Activated naive CD4-positive, alpha-beta T cell treated with anti-CD3 and anti-CD28 coated beads, Interleukin-2, amount 10 ng/mL, durations not matched to agents 7 days and 5 days (primary cell): ENCODE data around the gene RGS7.

ENCODE experiments used
- CTCF ChIA-PET: fragments of 350-600 bp; sonication (Branson Sonifier 250); formaldehyde crosslinking; loops from one replicate; lab custom pipeline; 2021; ENCODE audit warnings: antibody characterized with exemption; lab: Charles Lee
- DNase-seq: peaks from one replicate; pipeline ENCODE4 v3.0.0-alpha.2; 2020
- H3K27ac Mint-ChIP-seq: one replicate; pipeline ENCODE4 v1.8.0; 2021; ENCODE audit warnings: mild to moderate bottlenecking, moderate library complexity, mixed read lengths
- H3K27me3 Mint-ChIP-seq: one replicate; pipeline ENCODE4 v1.8.0; 2021; ENCODE audit warnings: mild to moderate bottlenecking, mixed read lengths
- H3K36me3 Mint-ChIP-seq: one replicate; pipeline ENCODE4 v1.8.0; 2021; ENCODE audit warnings: mixed read lengths
- H3K4me1 Mint-ChIP-seq: one replicate; pipeline ENCODE4 v1.8.0; 2021; ENCODE audit warnings: mixed read lengths
- H3K4me3 Mint-ChIP-seq: one replicate; pipeline ENCODE4 v1.8.0; 2021; ENCODE audit warnings: mild to moderate bottlenecking, moderate library complexity, mixed read lengths
- H3K9me3 Mint-ChIP-seq: one replicate; pipeline ENCODE4 v1.8.0; 2021; ENCODE audit warnings: mixed read lengths

Gene RGS7

GRCh38 chr1:241356187-241356518 is 852 bp downstream of the RGS7 start:
- Mint-ChIP-seq H3K9me3 (no peaks in the 10 kb centered on the region), H3K4me3 (peak overlapping the region; percentile 39), H3K27ac (no peak overlapping the region), H3K36me3 (no peaks in the 10 kb centered on the region), H3K27me3 (peaks cover 45% of the 10 kb centered on the region), H3K4me1 (peaks cover 6% of the 10 kb centered on the region)
- no peak for DNase-seq
- CTCF ChIA-PET, result no interaction called here

GRCh38 chr1:241355311-241356010 is 1.5 kb downstream of the RGS7 start:
- H3K27ac Mint-ChIP-seq, result no peak overlapping the region
- no peak overlapping the region for H3K4me3 Mint-ChIP-seq
- H3K27me3 Mint-ChIP-seq, result peaks cover 44% of the 10 kb centered on the region
- DNase-seq, result no peak
- CTCF ChIA-PET, result no interaction called here
- peaks cover 6% of the 10 kb centered on the region for H3K4me1 Mint-ChIP-seq
- H3K36me3 Mint-ChIP-seq, result no peaks in the 10 kb centered on the region
- H3K9me3 Mint-ChIP-seq, result no peaks in the 10 kb centered on the region

DNA sequence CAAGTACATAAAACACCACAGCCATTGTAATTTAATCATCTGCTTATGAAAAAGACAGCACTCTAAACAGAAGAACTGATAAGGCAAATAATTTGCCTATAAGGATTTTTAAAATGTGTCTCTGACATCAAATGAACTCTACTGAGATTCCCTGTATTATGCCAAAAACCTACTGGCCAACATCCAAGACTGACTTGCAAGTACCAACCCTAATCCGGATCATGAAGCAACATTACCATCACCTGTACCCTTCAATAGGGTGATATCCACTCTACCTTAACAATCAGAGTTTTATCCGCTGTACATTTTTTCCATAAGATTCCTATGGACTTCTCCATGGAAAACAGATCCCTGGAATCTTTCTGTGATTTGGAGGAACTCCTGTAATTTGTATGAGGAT is 4.6 kb downstream of the RGS7 start:
- no peak overlapping the region for H3K4me3 Mint-ChIP-seq
- no peaks in the 10 kb centered on the region for H3K36me3 Mint-ChIP-seq
- H3K27ac Mint-ChIP-seq, result no peak overlapping the region
- DNase-seq, result no peak
- H3K4me1 Mint-ChIP-seq, result peaks cover 3% of the 10 kb centered on the region
- no peaks in the 10 kb centered on the region for H3K9me3 Mint-ChIP-seq
- CTCF ChIA-PET, result no interaction called here
- H3K27me3 Mint-ChIP-seq, result peaks cover 21% of the 10 kb centered on the region

DNA sequence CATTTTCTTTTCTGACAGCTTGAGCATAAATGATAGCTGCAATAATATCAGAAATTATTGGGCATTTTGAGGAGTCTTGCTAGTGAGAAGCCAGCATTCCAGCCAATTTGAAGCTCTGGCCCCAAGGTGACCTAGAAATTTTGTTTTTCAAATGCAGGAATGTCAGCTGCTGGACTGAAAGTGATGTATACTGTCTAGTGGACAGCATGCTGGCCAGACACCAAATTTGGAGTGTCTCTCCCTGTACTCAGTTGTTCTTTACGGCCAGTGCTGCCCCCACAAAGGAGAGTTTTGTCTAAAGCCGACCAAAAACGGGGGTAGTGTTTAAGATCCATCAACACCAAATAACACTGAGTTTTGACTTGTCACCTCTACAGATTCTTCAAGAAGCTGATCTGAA is 5.2 kb downstream of the RGS7 start:
- Mint-ChIP-seq H3K4me1 (peaks cover 3% of the 10 kb centered on the region), H3K9me3 (no peaks in the 10 kb centered on the region), H3K27me3 (peaks cover 15% of the 10 kb centered on the region), H3K27ac (no peak overlapping the region), H3K4me3 (no peak overlapping the region), H3K36me3 (no peaks in the 10 kb centered on the region)
- CTCF ChIA-PET, result no interaction called here
- no peak for DNase-seq

GRCh38 chr1:241343956-241344355 is 13.0 kb downstream of the RGS7 start:
- Mint-ChIP-seq H3K4me1 (no peaks in the 10 kb centered on the region), H3K27ac (no peak overlapping the region), H3K27me3 (no peaks in the 10 kb centered on the region), H3K9me3 (no peaks in the 10 kb centered on the region), H3K4me3 (no peak overlapping the region), H3K36me3 (no peaks in the 10 kb centered on the region)
- no peak for DNase-seq
- CTCF ChIA-PET, result no interaction called here

- H3K36me3 Mint-ChIP-seq, result no peaks in the 10 kb centered on the region
- H3K27ac Mint-ChIP-seq, result no peak overlapping the region
- H3K4me1 Mint-ChIP-seq, result no peaks in the 10 kb centered on the region
- no peaks in the 10 kb centered on the region for H3K9me3 Mint-ChIP-seq
- H3K4me3 Mint-ChIP-seq, result no peak overlapping the region
- CTCF ChIA-PET, result no interaction called here
- DNase-seq, result no peak
- no peaks in the 10 kb centered on the region for H3K27me3 Mint-ChIP-seq
Observed at GRCh38 chr1:241336335-241336734, 20.7 kb downstream of the RGS7 start.

- Mint-ChIP-seq H3K27me3 (no peaks in the 10 kb centered on the region), H3K27ac (no peak overlapping the region), H3K9me3 (peaks cover 3% of the 10 kb centered on the region), H3K4me1 (no peaks in the 10 kb centered on the region), H3K4me3 (no peak overlapping the region), H3K36me3 (no peaks in the 10 kb centered on the region)
- DNase-seq, result no peak
- CTCF ChIA-PET, result no interaction called here
Observed at GRCh38 chr1:241332987-241333386, 24.0 kb downstream of the RGS7 start.

DNA sequence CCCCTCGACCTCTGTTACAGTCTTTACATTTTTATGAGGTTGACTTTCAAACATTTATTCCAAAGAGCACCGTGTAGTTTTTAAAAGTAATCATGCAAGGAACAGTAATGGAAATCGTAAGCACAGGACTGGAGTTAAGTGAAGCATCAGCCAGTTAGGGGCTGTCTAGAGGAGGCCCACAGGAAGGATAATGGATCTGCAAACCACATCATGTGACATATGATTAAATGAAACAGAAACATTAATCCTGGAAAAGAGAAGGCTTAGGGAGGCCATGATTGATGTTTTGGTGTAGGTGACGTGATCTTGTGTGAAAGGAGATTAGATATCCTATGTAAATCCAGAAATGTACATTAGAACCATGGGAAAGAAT is 25.0 kb downstream of the RGS7 start:
- H3K36me3 Mint-ChIP-seq, result no peaks in the 10 kb centered on the region
- CTCF ChIA-PET, result no interaction called here

GRCh38 chr1:241331328-241332036 is 25.5 kb downstream of the RGS7 start:
- H3K9me3 Mint-ChIP-seq, result peaks cover 3% of the 10 kb centered on the region
- H3K4me3 Mint-ChIP-seq, result no peak overlapping the region
- CTCF ChIA-PET, result no interaction called here
- no peaks in the 10 kb centered on the region for H3K4me1 Mint-ChIP-seq
- no peaks in the 10 kb centered on the region for H3K27me3 Mint-ChIP-seq
- no peak for DNase-seq
- H3K36me3 Mint-ChIP-seq, result no peaks in the 10 kb centered on the region
- no peak overlapping the region for H3K27ac Mint-ChIP-seq

More for the DNA sequence above, 25.0 kb downstream of the RGS7 start:
- Mint-ChIP-seq H3K27me3 (no peaks in the 10 kb centered on the region), H3K4me3 (no peak overlapping the region), H3K4me1 (no peaks in the 10 kb centered on the region), H3K27ac (no peak overlapping the region), H3K9me3 (peaks cover 3% of the 10 kb centered on the region)
- DNase-seq, result no peak

DNA sequence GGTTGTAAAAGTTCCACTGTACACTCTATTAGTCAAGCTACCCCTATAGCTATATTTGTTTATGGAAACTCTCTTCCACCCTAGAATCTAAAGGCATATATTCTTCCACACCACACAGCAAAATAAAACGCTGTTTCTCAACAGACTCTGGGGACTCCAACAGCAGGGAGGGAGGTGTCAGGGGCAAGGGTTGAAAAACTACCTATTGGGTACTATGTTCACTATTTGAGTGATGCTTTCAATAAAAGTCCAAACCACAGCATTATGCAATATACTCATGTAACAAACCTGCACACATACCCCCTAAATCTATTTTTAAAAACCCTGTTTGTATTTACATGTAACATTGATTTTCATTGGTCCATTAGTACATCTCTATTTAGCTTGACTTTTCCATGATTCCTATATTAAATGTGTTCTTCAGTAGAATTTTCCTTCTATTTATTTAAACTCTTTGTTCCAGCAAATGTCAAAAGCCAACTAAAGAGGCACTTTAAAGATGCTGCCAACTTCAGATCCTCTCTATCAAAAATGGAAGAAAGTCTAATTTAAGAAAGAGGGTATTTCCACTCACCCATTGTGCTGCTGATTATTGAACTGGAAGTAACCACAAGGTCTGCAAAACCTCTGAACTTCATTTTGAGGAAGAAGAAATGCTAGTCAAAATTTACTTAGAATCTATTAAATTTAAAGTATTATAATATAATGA is 26.2 kb downstream of the RGS7 start:
- DNase-seq, result no peak
- Mint-ChIP-seq H3K4me3 (no peak overlapping the region), H3K9me3 (peaks cover 3% of the 10 kb centered on the region), H3K4me1 (no peaks in the 10 kb centered on the region), H3K36me3 (no peaks in the 10 kb centered on the region), H3K27me3 (no peaks in the 10 kb centered on the region), H3K27ac (no peak overlapping the region)
- CTCF ChIA-PET, result no interaction called here

- Mint-ChIP-seq H3K27ac (no peak overlapping the region), H3K36me3 (no peaks in the 10 kb centered on the region), H3K4me3 (no peak overlapping the region), H3K27me3 (no peaks in the 10 kb centered on the region), H3K4me1 (no peaks in the 10 kb centered on the region), H3K9me3 (peaks cover 3% of the 10 kb centered on the region)
- CTCF ChIA-PET, result no interaction called here
- DNase-seq, result no peak
Observed at GRCh38 chr1:241325456-241325855, 31.5 kb downstream of the RGS7 start.

DNA sequence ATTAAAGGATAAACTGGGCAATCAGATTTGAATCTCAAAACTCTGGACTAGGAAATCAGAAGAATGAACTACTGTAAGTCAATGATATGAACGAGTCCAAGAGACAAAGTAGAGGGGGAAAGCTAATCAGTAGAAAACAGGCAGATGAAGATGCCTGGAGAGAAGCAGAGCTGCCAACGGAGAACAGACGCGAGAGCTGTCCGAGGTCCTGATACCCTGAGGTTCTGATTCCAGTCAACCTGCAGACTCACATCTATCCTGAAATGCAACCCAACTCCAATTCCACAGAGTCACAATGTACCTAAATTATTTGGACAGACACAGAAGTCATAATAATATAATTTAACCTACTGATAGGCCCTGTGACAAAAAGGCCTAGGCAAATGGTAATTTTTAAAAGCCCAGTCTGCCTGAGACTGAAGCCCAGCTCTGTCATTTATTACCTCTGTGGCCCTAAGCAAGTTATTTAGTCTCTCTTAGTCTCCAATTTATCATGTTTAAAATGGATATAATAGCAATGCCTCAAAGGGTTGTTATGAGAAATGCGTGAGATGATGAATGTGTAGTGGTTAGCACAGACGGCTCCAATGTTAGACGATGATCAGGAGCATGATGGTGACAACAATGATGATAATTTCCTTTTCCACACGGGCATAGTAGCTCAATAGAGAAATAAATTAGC is 33.4 kb downstream of the RGS7 start:
- DNase-seq, result peak; percentile 55
- CTCF ChIA-PET, result no interaction called here
- no peaks in the 10 kb centered on the region for H3K27me3 Mint-ChIP-seq
- H3K27ac Mint-ChIP-seq, result no peak overlapping the region
- H3K4me3 Mint-ChIP-seq, result no peak overlapping the region
- H3K36me3 Mint-ChIP-seq, result no peaks in the 10 kb centered on the region
- peaks cover 3% of the 10 kb centered on the region for H3K9me3 Mint-ChIP-seq
- no peaks in the 10 kb centered on the region for H3K4me1 Mint-ChIP-seq

DNA sequence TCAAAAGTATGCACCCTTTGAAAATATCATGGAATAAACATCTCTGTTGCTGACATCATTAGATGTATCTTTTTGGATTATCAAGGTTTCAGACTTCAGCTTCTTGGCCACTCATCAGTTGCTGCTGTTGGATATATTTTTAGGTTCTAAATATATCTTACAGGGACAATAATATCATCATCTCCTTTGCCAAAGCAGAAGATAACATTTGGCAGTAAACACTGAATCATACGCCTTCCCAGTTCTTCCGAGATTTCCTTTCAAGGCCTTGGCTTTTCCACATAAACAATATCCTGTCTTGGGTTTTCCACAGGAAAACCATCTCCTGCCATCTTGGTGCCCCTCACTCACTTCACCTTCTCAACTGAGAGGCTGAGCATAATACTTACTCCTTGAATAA is 39.3 kb downstream of the RGS7 start:
- Mint-ChIP-seq H3K4me1 (no peaks in the 10 kb centered on the region), H3K27me3 (no peaks in the 10 kb centered on the region)

DNA sequence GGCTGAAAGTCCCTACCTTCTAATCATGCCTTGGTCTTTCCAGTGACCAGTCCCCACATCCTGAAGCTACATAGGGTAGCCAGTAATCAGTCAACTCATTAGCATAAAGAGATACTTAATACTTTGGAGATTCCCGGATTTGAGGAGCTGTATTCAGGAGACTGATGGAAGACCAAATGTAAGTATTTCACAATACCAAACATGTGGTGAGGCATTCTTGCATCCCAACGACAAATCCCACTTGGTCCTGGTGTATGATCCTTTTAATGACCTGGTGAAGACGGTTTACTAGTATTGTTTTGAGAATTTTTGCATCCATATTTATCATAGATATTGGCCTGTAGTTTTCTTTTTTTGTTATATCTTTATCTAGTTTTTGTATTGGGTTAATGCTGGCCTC is 40.6 kb downstream of the RGS7 start:
- Mint-ChIP-seq H3K4me1 (no peaks in the 10 kb centered on the region), H3K27me3 (no peaks in the 10 kb centered on the region), H3K27ac (no peak overlapping the region), H3K9me3 (no peaks in the 10 kb centered on the region), H3K4me3 (no peak overlapping the region), H3K36me3 (no peaks in the 10 kb centered on the region)
- CTCF ChIA-PET, result no interaction called here
- DNase-seq, result no peak

More for the DNA sequence above, 39.3 kb downstream of the RGS7 start:
- Mint-ChIP-seq H3K36me3 (no peaks in the 10 kb centered on the region), H3K9me3 (no peaks in the 10 kb centered on the region), H3K27ac (no peak overlapping the region), H3K4me3 (no peak overlapping the region)
- DNase-seq, result no peak
- CTCF ChIA-PET, result no interaction called here
